HEK293 (cell line): ENCODE results near the gene TRNAU1AP.
"Not testable (repeated sequence)": the region's sequence is repeated elsewhere in the genome, so short reads cannot be mapped to it uniquely, and the experiment has no call there.

Experiments used
- CTCF ChIA-PET: fragments of 350-600 bp; formaldehyde crosslinking; extraction: SDS; loops from one replicate; lab custom pipeline; 2021; ENCODE audit warnings: antibody characterized with exemption; lab: Yijun Ruan, JAX
- POLR2A ChIA-PET: fragments of 300-600 bp; formaldehyde crosslinking; extraction: SDS; loops from one replicate; lab custom pipeline; 2020; ENCODE audit warnings: antibody characterized with exemption, inconsistent platforms; lab: Yijun Ruan, JAX
- H3K27ac ChIP-seq: fragments of 200-500 bp; sonication (Bioruptor generic); 2 replicates; pipeline ENCODE4 v1.5.1; 2014; ENCODE audit warnings: low read depth, low read length, control low read depth, inconsistent platforms; ENCODE audit errors: extremely low read depth
- H3K36me3 ChIP-seq, 2 experiments: fragments of 200-500 bp in 1 of 2; sonication (Bioruptor generic) in 1 of 2; 1 replicate in 1 of 2; 2 replicates in 1 of 2; pipeline ENCODE4 v1.5.1; 2014 to 2017; ENCODE audit warnings: inconsistent platforms in 2 of 2, low read length in 2 of 2; ENCODE audit not compliant: control insufficient read depth in 2 of 2, insufficient read depth in 1 of 2
- H3K4me1 ChIP-seq: fragments of 200-500 bp; sonication (Bioruptor generic); 2 replicates; pipeline ENCODE4 v1.5.1; 2014; ENCODE audit warnings: mild to moderate bottlenecking, low read length, inconsistent platforms; ENCODE audit not compliant: control insufficient read depth, insufficient read depth
- H3K4me3 ChIP-seq: 2 replicates; pipeline ENCODE4 v1.5.1; 2011; ENCODE audit warnings: low read depth, mild to moderate bottlenecking, control low read depth, low read length, moderate library complexity
- H3K9me3 ChIP-seq: fragments of 200-500 bp; sonication (Bioruptor generic); 2 replicates; pipeline ENCODE4 v1.5.1; 2014; ENCODE audit warnings: low read depth, low read length, inconsistent platforms; ENCODE audit not compliant: control insufficient read depth, insufficient read depth
- EGR2 ChIP-seq: fragments of 450-650 bp; formaldehyde crosslinking; IDR thresholded peaks from 2 replicates; pipeline ENCODE4 v1.5.1; 2016; ENCODE audit warnings: low read depth, missing biosample characterization, missing genetic modification characterization
- FEZF1 ChIP-seq: fragments of 450-650 bp; formaldehyde crosslinking; IDR thresholded peaks from 2 replicates; pipeline ENCODE4 v1.5.1; 2016; ENCODE audit warnings: missing biosample characterization, missing genetic modification characterization
- GLIS1 ChIP-seq: fragments of 450-650 bp; formaldehyde crosslinking; IDR thresholded peaks from 2 replicates; pipeline ENCODE4 v1.5.1; 2016; ENCODE audit warnings: missing biosample characterization, missing genetic modification characterization
- REPIN1 ChIP-seq: fragments of 450-650 bp; formaldehyde crosslinking; IDR thresholded peaks from 2 replicates; pipeline ENCODE4 v1.5.1; 2017; ENCODE audit warnings: missing biosample characterization, missing genetic modification characterization, low read depth
- SCRT1 ChIP-seq: fragments of 450-650 bp; formaldehyde crosslinking; IDR thresholded peaks from 2 replicates; pipeline ENCODE4 v1.5.1; 2016; ENCODE audit warnings: missing biosample characterization, missing genetic modification characterization, borderline replicate concordance
- TRIM28 ChIP-seq: IDR thresholded peaks from 2 replicates; pipeline ENCODE4 v1.6.1; 2011; ENCODE audit warnings: low read length, control low read depth, borderline replicate concordance
- ZNF146 ChIP-seq: fragments of 450-650 bp; formaldehyde crosslinking; IDR thresholded peaks from 2 replicates; pipeline ENCODE4 v1.5.1; 2016; ENCODE audit warnings: missing biosample characterization, missing genetic modification characterization
- ZNF223 ChIP-seq: fragments of 450-650 bp; formaldehyde crosslinking; IDR thresholded peaks from 2 replicates; pipeline ENCODE4 v1.5.1; 2016; ENCODE audit warnings: missing biosample characterization, missing genetic modification characterization
- ZNF274 ChIP-seq, 2 experiments: fragments of 200-500 bp in 1 of 2; fragments of 450-650 bp in 1 of 2; sonication (Bioruptor generic) in 1 of 2; formaldehyde crosslinking in 1 of 2; IDR thresholded peaks; 2 replicates each; pipeline versions ENCODE4 v1.5.1 to v1.6.1; 2014 to 2016; ENCODE audit warnings: borderline replicate concordance in 1 of 2, inconsistent platforms in 1 of 2, low read length in 1 of 2, missing biosample characterization in 1 of 2, missing genetic modification characterization in 1 of 2
- ZNF501 ChIP-seq: fragments of 450-650 bp; formaldehyde crosslinking; IDR thresholded peaks from 2 replicates; pipeline ENCODE4 v1.5.1; 2016; ENCODE audit warnings: missing biosample characterization, missing genetic modification characterization
- ZNF560 ChIP-seq: fragments of 450-650 bp; formaldehyde crosslinking; IDR thresholded peaks from 2 replicates; pipeline ENCODE4 v1.5.1; 2017; ENCODE audit warnings: missing biosample characterization, missing genetic modification characterization, borderline replicate concordance
- ZNF837 ChIP-seq: fragments of 450-650 bp; formaldehyde crosslinking; IDR thresholded peaks from 2 replicates; pipeline ENCODE4 v1.5.1; 2016; ENCODE audit warnings: missing biosample characterization, missing genetic modification characterization
- TF ChIP-seq, protein P1 (sequence below): fragments of 450-650 bp; formaldehyde crosslinking; IDR thresholded peaks from 2 replicates; pipeline ENCODE4 v1.5.1; 2016; ENCODE audit warnings: missing biosample characterization, missing genetic modification characterization, low read depth
- TF ChIP-seq, protein P2 (sequence below): fragments of 450-650 bp; formaldehyde crosslinking; IDR thresholded peaks from 2 replicates; pipeline ENCODE4 v1.5.0; 2017; ENCODE audit warnings: missing biosample characterization, missing genetic modification characterization, borderline replicate concordance
- TF ChIP-seq, protein P3 (sequence below): fragments of 450-650 bp; formaldehyde crosslinking; IDR thresholded peaks from 2 replicates; pipeline ENCODE4; 2016; ENCODE audit warnings: missing biosample characterization, missing genetic modification characterization
- TF ChIP-seq, protein P4 (sequence below): fragments of 450-650 bp; formaldehyde crosslinking; IDR thresholded peaks from 2 replicates; pipeline ENCODE4 v1.5.1; 2016; ENCODE audit warnings: missing biosample characterization, missing genetic modification characterization

TRNAU1AP gene

DNA sequence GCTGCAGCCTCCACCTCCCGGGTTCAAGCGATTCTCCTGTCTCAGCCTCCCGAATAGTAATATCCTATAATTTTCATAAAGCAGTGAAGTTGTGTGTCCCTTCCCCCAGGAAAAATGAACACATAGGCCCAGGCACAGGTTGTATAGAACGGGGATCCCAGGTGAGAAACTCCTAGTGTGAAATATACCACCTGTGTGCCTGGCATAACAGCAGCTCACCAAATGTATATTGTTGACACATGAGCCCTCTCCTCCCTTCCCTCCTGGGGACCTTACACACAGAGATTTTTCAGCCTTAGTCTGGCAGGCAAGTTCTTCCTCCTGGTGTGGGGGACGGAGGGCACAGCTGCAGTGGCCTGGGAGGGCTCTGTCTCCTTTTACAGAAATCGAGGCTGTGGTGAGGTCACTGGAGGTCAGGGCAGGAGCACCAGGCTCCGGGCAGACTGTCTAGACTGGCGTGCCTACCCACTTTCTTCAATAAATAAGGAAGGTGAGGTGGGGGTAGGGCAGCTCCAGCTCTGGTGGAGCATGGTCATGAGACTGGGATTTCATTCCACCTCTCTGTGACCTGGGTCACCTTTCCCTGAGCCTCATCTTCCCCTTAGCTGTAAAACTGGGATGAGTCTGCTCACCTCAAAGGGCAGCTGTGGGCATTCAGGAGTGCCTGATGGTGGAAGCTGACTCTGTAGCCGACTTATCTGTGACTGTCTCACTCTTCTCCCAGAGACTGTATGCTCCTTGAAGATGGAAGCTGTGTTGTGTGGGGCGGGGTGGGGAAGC lies 32.7 kb upstream of the TRNAU1AP start:
- ChIA-PET CTCF (interaction anchor here (0.7 to 1.3 kb wide), 2 partner anchors 82 to 705 kb away, joined by 3 read pairs; no protein-coding TSS in a partner anchor), POLR2A (interaction anchor here (1.6 to 2.1 kb wide), 2 partner anchors 11 to 61 kb away, joined by 8 to 11 read pairs; no protein-coding TSS in a partner anchor)
- Histone ChIP-seq H3K36me3 (peaks cover 0 to 34% of the 10 kb centered on the region in 2 experiments; a peak in 2 of 3 replicates), H3K9me3 (no peaks in the 10 kb centered on the region), H3K4me3 (no peak overlapping the region), H3K27ac (no peak overlapping the region), H3K4me1 (no peaks in the 10 kb centered on the region)
- peak; percentile 26; the same call in 1 of the 2 replicates for TF ChIP-seq GLIS1 (tag by site-specific recombination)
- TF ChIP-seq, protein P1, sequence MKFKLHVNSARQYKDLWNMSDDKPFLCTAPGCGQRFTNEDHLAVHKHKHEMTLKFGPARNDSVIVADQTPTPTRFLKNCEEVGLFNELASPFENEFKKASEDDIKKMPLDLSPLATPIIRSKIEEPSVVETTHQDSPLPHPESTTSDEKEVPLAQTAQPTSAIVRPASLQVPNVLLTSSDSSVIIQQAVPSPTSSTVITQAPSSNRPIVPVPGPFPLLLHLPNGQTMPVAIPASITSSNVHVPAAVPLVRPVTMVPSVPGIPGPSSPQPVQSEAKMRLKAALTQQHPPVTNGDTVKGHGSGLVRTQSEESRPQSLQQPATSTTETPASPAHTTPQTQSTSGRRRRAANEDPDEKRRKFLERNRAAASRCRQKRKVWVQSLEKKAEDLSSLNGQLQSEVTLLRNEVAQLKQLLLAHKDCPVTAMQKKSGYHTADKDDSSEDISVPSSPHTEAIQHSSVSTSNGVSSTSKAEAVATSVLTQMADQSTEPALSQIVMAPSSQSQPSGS (tag by site-specific recombination): no peak
- TF ChIP-seq ZNF501 (tag by site-specific recombination): no peak
- TF ChIP-seq ZNF146 (tag by site-specific recombination): no peak
- TF ChIP-seq TRIM28: no peak
- TF ChIP-seq ZNF223 (tag by site-specific recombination): peak; percentile 50; the same call in 1 of the 2 replicates

DNA sequence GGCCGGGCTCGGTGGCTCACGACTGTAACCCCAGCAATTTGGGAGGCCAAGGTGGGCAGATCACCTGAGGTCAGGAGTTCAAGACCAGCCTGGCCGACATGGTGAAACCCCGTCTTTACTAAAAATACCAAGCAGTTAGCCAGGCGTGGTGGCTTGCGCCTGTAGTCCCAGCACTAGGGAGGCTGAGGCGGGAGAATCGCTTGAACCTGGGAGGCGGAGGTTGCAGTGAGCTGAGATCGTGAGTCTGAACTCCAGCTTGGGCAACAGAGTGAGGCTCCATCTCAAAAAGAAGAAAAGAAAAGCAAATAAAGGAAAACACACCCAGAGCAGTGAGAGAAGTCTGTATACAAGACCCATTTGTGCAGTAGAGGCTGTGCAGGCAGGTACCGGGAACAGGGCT lies 32.1 kb upstream of the TRNAU1AP start:
- not testable (repeated sequence) for H3K4me1 ChIP-seq, H3K4me3 ChIP-seq, H3K27ac ChIP-seq, H3K9me3 ChIP-seq
- POLR2A ChIA-PET: interaction anchor here (1.6 to 2.1 kb wide), 2 partner anchors 12 to 60 kb away, joined by 8 to 11 read pairs; no protein-coding TSS in a partner anchor
- CTCF ChIA-PET: interaction anchor here (1.3 kb wide), 1 partner anchor 82 kb away, joined by 3 read pairs; no protein-coding TSS in a partner anchor
- peaks cover 0 to 34% of the 10 kb centered on the region in 2 experiments; a peak in 2 of 3 replicates for H3K36me3 ChIP-seq
- TF ChIP-seq, protein P2, sequence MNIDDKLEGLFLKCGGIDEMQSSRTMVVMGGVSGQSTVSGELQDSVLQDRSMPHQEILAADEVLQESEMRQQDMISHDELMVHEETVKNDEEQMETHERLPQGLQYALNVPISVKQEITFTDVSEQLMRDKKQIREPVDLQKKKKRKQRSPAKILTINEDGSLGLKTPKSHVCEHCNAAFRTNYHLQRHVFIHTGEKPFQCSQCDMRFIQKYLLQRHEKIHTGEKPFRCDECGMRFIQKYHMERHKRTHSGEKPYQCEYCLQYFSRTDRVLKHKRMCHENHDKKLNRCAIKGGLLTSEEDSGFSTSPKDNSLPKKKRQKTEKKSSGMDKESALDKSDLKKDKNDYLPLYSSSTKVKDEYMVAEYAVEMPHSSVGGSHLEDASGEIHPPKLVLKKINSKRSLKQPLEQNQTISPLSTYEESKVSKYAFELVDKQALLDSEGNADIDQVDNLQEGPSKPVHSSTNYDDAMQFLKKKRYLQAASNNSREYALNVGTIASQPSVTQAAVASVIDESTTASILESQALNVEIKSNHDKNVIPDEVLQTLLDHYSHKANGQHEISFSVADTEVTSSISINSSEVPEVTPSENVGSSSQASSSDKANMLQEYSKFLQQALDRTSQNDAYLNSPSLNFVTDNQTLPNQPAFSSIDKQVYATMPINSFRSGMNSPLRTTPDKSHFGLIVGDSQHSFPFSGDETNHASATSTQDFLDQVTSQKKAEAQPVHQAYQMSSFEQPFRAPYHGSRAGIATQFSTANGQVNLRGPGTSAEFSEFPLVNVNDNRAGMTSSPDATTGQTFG (tag by site-specific recombination): 0 out of 2 replicates have a peak, but pooled peaks have one; percentile 7

DNA sequence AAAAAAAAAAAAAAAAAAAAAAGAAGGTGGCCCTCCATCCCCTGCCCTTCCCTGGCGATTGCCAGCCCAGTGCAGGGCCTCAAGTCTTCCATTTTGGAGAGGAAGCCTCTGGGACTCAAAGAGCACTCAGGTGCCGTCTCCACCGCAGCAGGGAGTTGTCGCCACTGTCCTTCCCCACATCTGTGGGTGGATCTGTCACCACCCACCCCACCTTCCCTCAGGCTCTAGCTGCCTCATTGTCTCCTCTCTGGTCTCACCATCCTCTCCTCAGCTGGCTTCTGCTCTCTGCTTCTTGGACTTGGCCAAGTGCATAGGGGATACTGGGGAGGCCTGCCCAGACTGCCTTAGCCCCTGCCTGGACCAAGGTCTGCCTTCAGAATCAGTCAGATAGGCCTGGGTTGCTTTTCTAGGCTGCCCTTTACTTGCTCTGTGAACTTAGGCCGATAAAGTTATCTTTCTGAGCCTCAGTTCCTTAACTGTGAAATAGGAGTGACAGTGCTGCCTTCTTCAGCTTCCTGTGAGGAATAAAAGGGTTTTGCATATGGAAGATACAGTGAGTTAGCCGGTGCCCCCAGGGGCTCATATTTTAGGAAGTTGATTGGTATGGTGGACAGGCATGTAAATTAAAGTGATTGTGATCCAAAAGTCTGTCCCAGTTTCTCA lies 31.3 kb upstream of the TRNAU1AP start:
- Histone ChIP-seq H3K4me3 (no peak overlapping the region), H3K36me3 (peaks cover 0 to 34% of the 10 kb centered on the region in 2 experiments; a peak in 2 of 3 replicates), H3K4me1 (no peaks in the 10 kb centered on the region), H3K9me3 (no peaks in the 10 kb centered on the region), H3K27ac (no peak overlapping the region)
- ChIA-PET POLR2A (interaction anchor here (0.6 to 2.1 kb wide), 4 partner anchors 10 to 80 kb away, joined by 3 to 11 read pairs (median 5); no protein-coding TSS in a partner anchor), CTCF (interaction anchor here (1.3 kb wide), 1 partner anchor 81 kb away, joined by 3 read pairs; no protein-coding TSS in a partner anchor)
- TF ChIP-seq FEZF1: no peak
- TF ChIP-seq, protein P1 (tag by site-specific recombination): no peak
- TF ChIP-seq SCRT1 (tag by site-specific recombination): no peak
- no peak for TF ChIP-seq ZNF837 (tag by site-specific recombination)
- TF ChIP-seq ZNF274 (IDR thresholded peaks at IDR 0.05; ENCODE audit: low read length): no peak
- TF ChIP-seq ZNF274 (tag by site-specific recombination; IDR thresholded peaks at IDR 0.05; ENCODE audit: borderline replicate concordance): no peak
- no peak for TF ChIP-seq ZNF560
- TF ChIP-seq, protein P3, sequence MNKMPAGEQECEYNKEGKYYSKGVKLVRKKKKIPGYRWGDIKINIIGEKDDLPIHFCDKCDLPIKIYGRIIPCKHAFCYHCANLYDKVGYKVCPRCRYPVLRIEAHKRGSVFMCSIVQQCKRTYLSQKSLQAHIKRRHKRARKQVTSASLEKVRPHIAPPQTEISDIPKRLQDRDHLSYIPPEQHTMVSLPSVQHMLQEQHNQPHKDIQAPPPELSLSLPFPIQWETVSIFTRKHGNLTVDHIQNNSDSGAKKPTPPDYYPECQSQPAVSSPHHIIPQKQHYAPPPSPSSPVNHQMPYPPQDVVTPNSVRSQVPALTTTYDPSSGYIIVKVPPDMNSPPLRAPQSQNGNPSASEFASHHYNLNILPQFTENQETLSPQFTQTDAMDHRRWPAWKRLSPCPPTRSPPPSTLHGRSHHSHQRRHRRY (tag by site-specific recombination): no peak
- TF ChIP-seq EGR2: peak; percentile 42; the same call in 1 of the 2 replicates
- TF ChIP-seq, protein P4, sequence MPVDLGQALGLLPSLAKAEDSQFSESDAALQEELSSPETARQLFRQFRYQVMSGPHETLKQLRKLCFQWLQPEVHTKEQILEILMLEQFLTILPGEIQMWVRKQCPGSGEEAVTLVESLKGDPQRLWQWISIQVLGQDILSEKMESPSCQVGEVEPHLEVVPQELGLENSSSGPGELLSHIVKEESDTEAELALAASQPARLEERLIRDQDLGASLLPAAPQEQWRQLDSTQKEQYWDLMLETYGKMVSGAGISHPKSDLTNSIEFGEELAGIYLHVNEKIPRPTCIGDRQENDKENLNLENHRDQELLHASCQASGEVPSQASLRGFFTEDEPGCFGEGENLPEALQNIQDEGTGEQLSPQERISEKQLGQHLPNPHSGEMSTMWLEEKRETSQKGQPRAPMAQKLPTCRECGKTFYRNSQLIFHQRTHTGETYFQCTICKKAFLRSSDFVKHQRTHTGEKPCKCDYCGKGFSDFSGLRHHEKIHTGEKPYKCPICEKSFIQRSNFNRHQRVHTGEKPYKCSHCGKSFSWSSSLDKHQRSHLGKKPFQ: no peak
- no peak for TF ChIP-seq REPIN1 (tag by site-specific recombination)
